Lung (tissue), 12 donors: ENCODE results near the gene DNAJC30. TPM values are rescaled to one million over a fixed set of nuclear protein-coding genes. Genes with fewer than 3 reads are reported as not detected.

Source experiments
- ATAC-seq: fragments of 200-7000 bp; cut with Tn5 transposase; one replicate; pipeline ENCODE4 v1.9.1; 2020; ENCODE audit warnings: moderate number of reproducible peaks; ENCODE audit not compliant: insufficient read depth, low FRiP score
- DNase-seq, 3 donors: peaks; one replicate each; pipeline ENCODE4 v3.0.0-alpha.2; 2013 to 2017
- H3K27ac ChIP-seq, 2 donors: one replicate each; pipeline ENCODE4 v1.5.1; 2013; ENCODE audit warnings: mild to moderate bottlenecking in 2 of 2, moderate library complexity in 2 of 2, control low read depth in 1 of 2, inconsistent platforms in 1 of 2, low read depth in 1 of 2, low read length in 1 of 2
- H3K27me3 ChIP-seq, 3 donors: one replicate each; pipeline ENCODE4 v1.5.1; 2013; ENCODE audit warnings: low read length in 2 of 3; ENCODE audit not compliant: control insufficient read depth in 3 of 3, insufficient read depth in 3 of 3
- H3K36me3 ChIP-seq, 4 donors: one replicate each; pipeline ENCODE4 v1.5.1; 2013; ENCODE audit warnings: low read length in 4 of 4, mild to moderate bottlenecking in 1 of 4, moderate library complexity in 1 of 4; ENCODE audit not compliant: control insufficient read depth in 4 of 4, insufficient read depth in 4 of 4
- H3K4me1 ChIP-seq, 5 donors: one replicate each; pipeline ENCODE4 v1.5.1; 2013; ENCODE audit warnings: low read length in 5 of 5, mild to moderate bottlenecking in 2 of 5, moderate library complexity in 1 of 5; ENCODE audit not compliant: control insufficient read depth in 5 of 5, insufficient read depth in 5 of 5
- H3K4me3 ChIP-seq: one replicate; pipeline ENCODE4 v1.5.1; 2013; ENCODE audit warnings: mild to moderate bottlenecking, control low read depth, moderate library complexity
- H3K9ac ChIP-seq, 2 donors: one replicate each; pipeline ENCODE4 v1.5.1; 2013; ENCODE audit warnings: low read length in 2 of 2, control low read depth in 1 of 2; ENCODE audit not compliant: insufficient read depth in 1 of 2
- H3K9me3 ChIP-seq, 4 donors: one replicate each; pipeline ENCODE4 v1.5.1; 2013; ENCODE audit warnings: low read length in 3 of 4, mild to moderate bottlenecking in 1 of 4, moderate library complexity in 1 of 4; ENCODE audit not compliant: control insufficient read depth in 4 of 4, insufficient read depth in 3 of 4
- WGBS, 2 donors: extraction: QIAGEN DNeasy Blood & Tissue Kit; methylation state at CpG; one replicate each; pipeline ENCODE4 v1.1.7; 2013; 5-methylcytosine and 5-hydroxymethylcytosine counted together
- polyA plus RNA-seq, 2 donors: library from polyadenylated mRNA; stranded (reverse); fragments of 200-250 nt; gene quantifications; one replicate each; pipeline ENCODE4 v1.2.1, GENCODE V29; 2013
- total RNA-seq, 2 donors: library from RNA; depleted of rRNA in 1 of 2; stranded (reverse); fragments of >200 nt in 1 of 2; gene quantifications; one replicate each; pipeline ENCODE4 v1.2.1, GENCODE V29; 2014 to 2021
- TF ChIP-seq, protein P1 (sequence below): IDR thresholded peaks from 2 replicates; pipeline ENCODE4 v1.5.1; 2012; ENCODE audit warnings: mild to moderate bottlenecking; ENCODE audit errors: control extremely low read depth, extremely low read depth
- donor health status: control.
- donor health status: control.
- donor health status: Bipolar disorder and iron deficiency.
- donor health status: healthy.
- donor health status: DM: yes; HTN: yes; CAD: no.

The DNAJC30 gene
- total and polyA plus RNA-seq, 4 donors = 5.3 to 14.4 (median 9.1) TPM

DNA sequence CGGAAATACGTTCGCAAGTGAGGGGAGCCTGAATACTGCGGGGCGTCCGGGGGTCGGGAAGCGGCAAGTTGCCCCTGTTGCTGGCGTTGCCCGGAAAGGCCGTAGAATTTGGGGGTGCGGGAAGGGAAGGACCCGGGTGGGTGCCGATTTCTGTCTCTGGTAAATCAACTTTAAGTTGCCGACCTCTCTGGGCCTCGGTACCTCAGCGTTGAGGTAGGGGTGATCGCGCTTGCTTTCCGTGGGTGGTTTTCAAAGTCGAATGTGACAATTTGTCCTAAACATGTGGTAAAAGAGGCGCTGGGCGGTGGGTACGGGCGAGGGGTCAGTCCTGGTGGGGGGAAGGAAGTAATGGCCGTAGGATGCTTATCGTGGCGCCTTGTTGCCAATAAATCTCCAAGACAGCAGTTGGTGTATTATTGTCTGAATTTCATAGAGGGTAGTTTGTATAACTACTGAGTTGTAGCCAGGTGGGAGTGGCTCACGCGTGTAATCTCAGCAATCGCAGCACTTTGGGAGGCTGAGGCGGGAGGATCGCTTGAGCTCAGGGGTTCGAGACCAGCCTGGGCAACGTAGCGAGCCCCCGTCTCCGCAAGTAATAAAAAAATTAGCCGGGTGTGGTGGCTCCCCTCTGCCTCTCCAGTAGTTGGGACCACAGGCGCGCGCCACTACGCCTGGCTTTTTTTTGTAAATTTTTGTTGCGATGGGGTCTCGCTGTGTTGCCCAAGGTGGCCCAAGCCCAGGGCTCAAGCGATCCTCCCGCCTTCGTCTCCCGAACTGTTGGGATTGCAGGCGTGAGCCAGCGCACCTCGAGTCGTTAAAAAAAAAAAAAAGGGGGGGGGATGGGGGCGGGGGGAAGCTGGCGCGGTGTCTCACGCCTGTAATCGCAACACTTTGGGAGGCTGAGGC lies 788 bp upstream of the DNAJC30 start:
- H3K27me3 ChIP-seq = no peaks in the 10 kb centered on the region
- TF ChIP-seq, protein P1, sequence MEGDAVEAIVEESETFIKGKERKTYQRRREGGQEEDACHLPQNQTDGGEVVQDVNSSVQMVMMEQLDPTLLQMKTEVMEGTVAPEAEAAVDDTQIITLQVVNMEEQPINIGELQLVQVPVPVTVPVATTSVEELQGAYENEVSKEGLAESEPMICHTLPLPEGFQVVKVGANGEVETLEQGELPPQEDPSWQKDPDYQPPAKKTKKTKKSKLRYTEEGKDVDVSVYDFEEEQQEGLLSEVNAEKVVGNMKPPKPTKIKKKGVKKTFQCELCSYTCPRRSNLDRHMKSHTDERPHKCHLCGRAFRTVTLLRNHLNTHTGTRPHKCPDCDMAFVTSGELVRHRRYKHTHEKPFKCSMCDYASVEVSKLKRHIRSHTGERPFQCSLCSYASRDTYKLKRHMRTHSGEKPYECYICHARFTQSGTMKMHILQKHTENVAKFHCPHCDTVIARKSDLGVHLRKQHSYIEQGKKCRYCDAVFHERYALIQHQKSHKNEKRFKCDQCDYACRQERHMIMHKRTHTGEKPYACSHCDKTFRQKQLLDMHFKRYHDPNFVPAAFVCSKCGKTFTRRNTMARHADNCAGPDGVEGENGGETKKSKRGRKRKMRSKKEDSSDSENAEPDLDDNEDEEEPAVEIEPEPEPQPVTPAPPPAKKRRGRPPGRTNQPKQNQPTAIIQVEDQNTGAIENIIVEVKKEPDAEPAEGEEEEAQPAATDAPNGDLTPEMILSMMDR = no peak
- WGBS, 2 donors = 27 to 28% methylated on average over 55 to 58 of the region's 58 CpGs
- H3K9me3 ChIP-seq = no peaks in the 10 kb centered on the region
- peak overlapping the region; percentile 80 to 89 for H3K9ac ChIP-seq
- DNase-seq (peak in 1 of 3 donors; percentile 33), ATAC-seq (no peak)
- peaks cover 6 to 14% (median 11%) of the 10 kb centered on the region in 4 donors for H3K36me3 ChIP-seq
- peak overlapping the region; percentile 94 for H3K4me3 ChIP-seq
- peak overlapping the region; percentile 54 to 93 for H3K27ac ChIP-seq
- peaks cover 7 to 20% (median 17%) of the 10 kb centered on the region in 5 donors for H3K4me1 ChIP-seq

DNA sequence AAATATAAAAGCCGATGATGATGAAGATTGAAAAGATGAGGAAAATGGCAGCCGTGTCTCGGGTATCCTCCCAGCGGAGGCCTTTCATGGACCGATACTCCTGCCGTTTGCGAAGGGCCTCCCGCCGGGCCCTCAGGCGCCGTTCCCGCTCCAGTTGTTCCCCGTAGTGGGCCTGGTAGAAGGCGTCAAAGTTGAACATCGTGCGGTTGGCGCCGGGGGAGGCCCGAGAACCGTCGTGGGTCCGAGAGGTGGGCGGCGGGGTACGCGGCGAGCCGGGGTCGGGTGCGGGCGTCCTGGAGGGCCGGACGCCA lies 553 bp downstream of the DNAJC30 start:
- peak overlapping the region; percentile 99 for H3K4me3 ChIP-seq
- peaks cover 4 to 18% (median 12%) of the 10 kb centered on the region in 4 donors for H3K36me3 ChIP-seq
- H3K27ac ChIP-seq = peak overlapping the region; percentile 37 to 96
- no peak for DNase-seq
- 1% methylated on average over 31 to 33 of the region's 33 CpGs for WGBS, 2 donors
- H3K9me3 ChIP-seq = no peaks in the 10 kb centered on the region
- no peaks in the 10 kb centered on the region for H3K27me3 ChIP-seq
- peaks cover 7 to 22% (median 17%) of the 10 kb centered on the region in 5 donors for H3K4me1 ChIP-seq
- no peak for ATAC-seq
- peak overlapping the region; percentile 67 to 69 for H3K9ac ChIP-seq
- TF ChIP-seq, protein P1 = no peak

DNA sequence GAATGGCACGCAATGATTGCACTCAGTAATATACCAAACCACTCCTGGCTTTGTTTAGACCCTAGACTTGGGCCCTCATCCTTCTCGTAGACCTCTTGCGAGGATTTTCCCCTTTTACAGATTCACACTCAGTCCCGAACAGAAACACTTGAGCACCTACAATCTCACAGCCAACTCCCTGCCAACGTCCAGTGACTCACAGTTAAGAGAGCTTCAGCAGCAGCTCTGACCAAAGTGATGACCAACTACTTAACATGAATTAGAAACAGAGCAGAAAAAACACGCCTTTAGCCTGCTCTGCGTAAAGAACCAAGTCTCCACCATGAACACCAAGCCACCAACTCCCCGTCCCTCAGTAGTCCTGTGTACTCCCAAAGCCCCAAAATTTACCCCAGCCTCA lies 2.2 kb downstream of the DNAJC30 start:
- ATAC-seq (no peak), DNase-seq (no peak)
- Histone ChIP-seq H3K4me3 (no peak overlapping the region), H3K27ac (peak overlapping the region in 1 of 2 donors; percentile 42), H3K27me3 (no peaks in the 10 kb centered on the region), H3K9ac (no peak overlapping the region), H3K36me3 (peaks cover 0 to 11% (median 6%) of the 10 kb centered on the region in 4 donors), H3K9me3 (no peaks in the 10 kb centered on the region), H3K4me1 (peaks cover 7 to 22% (median 17%) of the 10 kb centered on the region in 5 donors)
- TF ChIP-seq, protein P1 = no peak
- WGBS, 2 donors = 66 to 88% methylated on average over 8 of the region's 8 CpGs
